Ectodermal cell (in vitro differentiated cells): ENCODE data around the gene IGIP.
A peak's percentile ranks its signal among the peaks of the same experiment; 100 is the strongest.

Experiments used
- H3K27ac ChIP-seq: 2 replicates; pipeline ENCODE4 v1.7.0; 2013; ENCODE audit warnings: mild to moderate bottlenecking, low read depth, low read length; ENCODE audit not compliant: insufficient read depth, poor library complexity, severe bottlenecking
- H3K27me3 ChIP-seq: 2 replicates; pipeline ENCODE4 v1.7.0; 2013; ENCODE audit warnings: mild to moderate bottlenecking, low read length; ENCODE audit not compliant: insufficient read depth, control insufficient read depth, poor library complexity, severe bottlenecking
- H3K36me3 ChIP-seq: one replicate; pipeline ENCODE4 v1.7.0; 2013; ENCODE audit warnings: low read length; ENCODE audit not compliant: control insufficient read depth, insufficient read depth
- H3K4me1 ChIP-seq: one replicate; pipeline ENCODE4 v1.7.0; 2013; ENCODE audit warnings: low read length; ENCODE audit not compliant: control insufficient read depth, insufficient read depth
- H3K4me3 ChIP-seq: 2 replicates; pipeline ENCODE4 v1.7.0; 2013; ENCODE audit warnings: low read depth, low read length, control low read depth; ENCODE audit not compliant: insufficient read depth
- H3K9me3 ChIP-seq: 2 replicates; pipeline ENCODE4 v1.7.0; 2013; ENCODE audit warnings: mild to moderate bottlenecking, low read length, moderate library complexity; ENCODE audit not compliant: control insufficient read depth
- WGBS, 2 experiments: methylation state at CpG; one replicate each; pipeline ENCODE4 v1.1.7; 2013; ENCODE audit warnings: missing lambda C conversion rate in 2 of 2; 5-methylcytosine and 5-hydroxymethylcytosine counted together

IGIP gene

GRCh38 chr5:140103154-140103553, 22.6 kb upstream of the IGIP start:
- H3K27me3 ChIP-seq = peaks cover 74% of the 10 kb centered on the region
- H3K4me3 ChIP-seq = no peak overlapping the region
- WGBS, 2 experiments = 53 to 70% methylated on average over 1 of the region's 1 CpG

GRCh38 chr5:140104100-140104499, 21.6 kb upstream of the IGIP start:
- H3K27me3 ChIP-seq = peaks cover 84% of the 10 kb centered on the region
- H3K36me3 ChIP-seq = no peaks in the 10 kb centered on the region
- no CpG with 5 or more reads among the region's 1 CpG for WGBS, 2 experiments
- H3K4me3 ChIP-seq = no peak overlapping the region
- H3K27ac ChIP-seq = no peak overlapping the region
- no peaks in the 10 kb centered on the region for H3K9me3 ChIP-seq
- peaks cover 8% of the 10 kb centered on the region for H3K4me1 ChIP-seq

More at GRCh38 chr5:140103154-140103553, 22.6 kb upstream of the IGIP start:
- H3K4me1 ChIP-seq = no peaks in the 10 kb centered on the region
- no peaks in the 10 kb centered on the region for H3K36me3 ChIP-seq
- no peak overlapping the region for H3K27ac ChIP-seq
- no peaks in the 10 kb centered on the region for H3K9me3 ChIP-seq

- 46 to 58% methylated on average over 5 of the region's 5 CpGs for WGBS, 2 experiments
- Histone ChIP-seq H3K4me1 (peaks cover 8% of the 10 kb centered on the region), H3K27me3 (peaks cover 91% of the 10 kb centered on the region), H3K27ac (no peak overlapping the region), H3K36me3 (no peaks in the 10 kb centered on the region), H3K9me3 (no peaks in the 10 kb centered on the region), H3K4me3 (no peak overlapping the region)
These were observed 19.6 kb upstream of the IGIP start for GRCh38 chr5:140106101-140106500.

- Histone ChIP-seq H3K27ac (no peak overlapping the region), H3K4me1 (peaks cover 8% of the 10 kb centered on the region), H3K36me3 (no peaks in the 10 kb centered on the region), H3K4me3 (peak overlapping the region; percentile 60), H3K27me3 (peaks cover 93% of the 10 kb centered on the region), H3K9me3 (no peaks in the 10 kb centered on the region)
- 19 to 23% methylated on average over 16 of the region's 16 CpGs for WGBS, 2 experiments
These were observed 18.9 kb upstream of the IGIP start for GRCh38 chr5:140106805-140107311.

- Histone ChIP-seq H3K4me3 (peak overlapping the region; percentile 60), H3K27me3 (peaks cover 94% of the 10 kb centered on the region), H3K4me1 (peaks cover 8% of the 10 kb centered on the region), H3K27ac (no peak overlapping the region), H3K9me3 (no peaks in the 10 kb centered on the region), H3K36me3 (no peaks in the 10 kb centered on the region)
- 0% methylated on average over 88 of the region's 88 CpGs for WGBS, 2 experiments
These were observed 18.2 kb upstream of the IGIP start for GRCh38 chr5:140107312-140108092.

- Histone ChIP-seq H3K36me3 (no peaks in the 10 kb centered on the region), H3K27ac (no peak overlapping the region), H3K9me3 (no peaks in the 10 kb centered on the region), H3K27me3 (peaks cover 96% of the 10 kb centered on the region), H3K4me3 (peak overlapping the region; percentile 60), H3K4me1 (peaks cover 12% of the 10 kb centered on the region)
- 0 to 1% methylated on average over 51 to 52 of the region's 52 CpGs for whole genome bisulfite sequencing, 2 experiments
These were observed 17.4 kb upstream of the IGIP start for GRCh38 chr5:140108093-140109017.

GRCh38 chr5:140109018-140109758, 16.5 kb upstream of the IGIP start:
- no peak overlapping the region for H3K27ac ChIP-seq
- peaks cover 14% of the 10 kb centered on the region for H3K4me1 ChIP-seq
- H3K9me3 ChIP-seq = no peaks in the 10 kb centered on the region
- peaks cover 93% of the 10 kb centered on the region for H3K27me3 ChIP-seq
- no peaks in the 10 kb centered on the region for H3K36me3 ChIP-seq
- 7% methylated on average over 22 to 23 of the region's 24 CpGs for WGBS, 2 experiments
- H3K4me3 ChIP-seq = no peak overlapping the region

- peaks cover 93% of the 10 kb centered on the region for H3K27me3 ChIP-seq
- no peaks in the 10 kb centered on the region for H3K36me3 ChIP-seq
- peaks cover 14% of the 10 kb centered on the region for H3K4me1 ChIP-seq
- no peak overlapping the region for H3K27ac ChIP-seq
- H3K9me3 ChIP-seq = no peaks in the 10 kb centered on the region
- no peak overlapping the region for H3K4me3 ChIP-seq
- 21% methylated on average over 1 of the region's 2 CpGs; no CpG with 5 or more reads in 1 of the 2 experiments for WGBS, 2 experiments
These were observed 15.7 kb upstream of the IGIP start for GRCh38 chr5:140109759-140110645.

- no peaks in the 10 kb centered on the region for H3K9me3 ChIP-seq
- no peaks in the 10 kb centered on the region for H3K36me3 ChIP-seq
- H3K4me1 ChIP-seq = peaks cover 14% of the 10 kb centered on the region
- H3K4me3 ChIP-seq = no peak overlapping the region
- no peak overlapping the region for H3K27ac ChIP-seq
- WGBS, 2 experiments = 0% methylated on average over 1 of the region's 1 CpG; no CpG with 5 or more reads in 1 of the 2 experiments
- peaks cover 93% of the 10 kb centered on the region for H3K27me3 ChIP-seq
These were observed 15.1 kb upstream of the IGIP start for GRCh38 chr5:140110646-140110957.
